HCT116 (cell line): ENCODE results near the gene RNF151. TPM values are rescaled to one million over a fixed set of nuclear protein-coding genes. Genes with fewer than 3 reads are reported as not detected.

Source experiments
- ATAC-seq: fragments of 200-7000 bp; cut with Tn5 transposase; 2 replicates; pipeline ENCODE4 v1.9.1; 2020; ENCODE audit warnings: mild to moderate bottlenecking, moderate library complexity
- BruUV-seq: library from RNA; stranded (reverse); fragments of 400-500 nt; replicated peaks from 2 replicates; lab custom pipeline; 2021; lab: Mats Ljungman, UMichigan
- CTCF ChIA-PET: fragments of 300-600 bp; sonication (Branson Sonifier 250); formaldehyde crosslinking; loops from one replicate; lab custom pipeline; 2021; ENCODE audit warnings: antibody characterized with exemption; lab: Charles Lee
- POLR2A ChIA-PET: fragments of 300-600, 350-600 bp; sonication (Branson Sonifier 250); formaldehyde crosslinking; loops from one replicate; lab custom pipeline; 2021; ENCODE audit warnings: antibody characterized with exemption; lab: Charles Lee
- RAD21 ChIA-PET, 2 experiments: fragments of 300-600 bp; sonication (Branson Sonifier 250); formaldehyde crosslinking; loops; one replicate each; lab custom pipeline; 2023; ENCODE audit warnings: low total read pairs in 2 of 2; ENCODE audit not compliant: uncharacterized antibody in 2 of 2, unreplicated experiment in 2 of 2, low non-redundant PET in 1 of 2; lab: Charles Lee
- DNase-seq: peaks from one replicate; pipeline ENCODE4 v3.0.0-alpha.2; 2010; ENCODE audit warnings: low read depth, low spot score
- H2AFZ ChIP-seq: fragments of 200-600 bp; shearing (Covaris generic), sonication (generic); 2 replicates; pipeline ENCODE4 v1.6.1; 2017; ENCODE audit warnings: low read depth, mixed run types, mixed read lengths, antibody characterized with exemption, low read length; ENCODE audit not compliant: poor library complexity, severe bottlenecking
- H3K27ac ChIP-seq: 2 replicates; pipeline ENCODE4 v1.5.1; 2012; ENCODE audit warnings: low read depth, low read length
- H3K27me3 ChIP-seq: fragments of 200-600 bp; sonication (generic); 2 replicates; pipeline ENCODE4 v1.6.1; 2016; ENCODE audit warnings: mixed run types, low read length, mixed read lengths; ENCODE audit not compliant: insufficient read depth
- H3K36me3 ChIP-seq, 2 experiments: fragments of 200-500 bp in 1 of 2; fragments of 200-600 bp in 1 of 2; sonication (Bioruptor generic) in 1 of 2; sonication (generic) in 1 of 2; 2 replicates each; pipeline versions ENCODE4 v1.5.1 to v1.6.1; 2014 to 2016; ENCODE audit warnings: low read length in 2 of 2, inconsistent platforms in 1 of 2, mixed read lengths in 1 of 2, mixed run types in 1 of 2; ENCODE audit not compliant: insufficient read depth in 2 of 2, control insufficient read depth in 1 of 2
- H3K4me1 ChIP-seq, 2 experiments: fragments of 200-600 bp in 1 of 2; sonication (generic) in 1 of 2; 2 replicates each; pipeline versions ENCODE4 v1.5.1 to v1.6.1; 2012 to 2017; ENCODE audit warnings: low read length in 2 of 2, inconsistent platforms in 1 of 2, mild to moderate bottlenecking in 1 of 2, mixed read lengths in 1 of 2, mixed run types in 1 of 2, moderate library complexity in 1 of 2; ENCODE audit not compliant: insufficient read depth in 2 of 2, control insufficient read depth in 1 of 2
- H3K4me2 ChIP-seq: fragments of 200-600 bp; sonication (generic); 2 replicates; pipeline ENCODE4 v1.6.1; 2017; ENCODE audit warnings: mixed run types, low read length, mixed read lengths
- H3K4me3 ChIP-seq, 2 experiments: fragments of 200-600 bp in 1 of 2; sonication (generic) in 1 of 2; replicated peaks in 1 of 2; 2 replicates each; pipeline ENCODE4 v1.5.1; 2011 to 2016; ENCODE audit warnings: low read length in 2 of 2, control low read depth in 1 of 2, low read depth in 1 of 2, mild to moderate bottlenecking in 1 of 2, mixed read lengths in 1 of 2, mixed run types in 1 of 2
- H3K79me2 ChIP-seq: fragments of 200-600 bp; sonication (generic); 2 replicates; pipeline ENCODE4 v1.6.1; 2017; ENCODE audit warnings: mild to moderate bottlenecking, mixed run types, low read length, moderate library complexity, mixed read lengths; ENCODE audit not compliant: insufficient read depth
- H3K9ac ChIP-seq: fragments of 200-600 bp; sonication (generic); 2 replicates; pipeline ENCODE4 v1.6.1; 2016; ENCODE audit warnings: low read length, mixed read lengths
- H3K9me2 ChIP-seq: fragments of 200-600 bp; sonication (generic), shearing (Covaris generic); 2 replicates; pipeline ENCODE4 v1.6.1; 2017; ENCODE audit warnings: mixed run types, mild to moderate bottlenecking, moderate library complexity; ENCODE audit not compliant: insufficient read depth
- H3K9me3 ChIP-seq, 2 experiments: fragments of 200-500 bp in 1 of 2; fragments of 200-600 bp in 1 of 2; sonication (Bioruptor generic) in 1 of 2; sonication (generic) in 1 of 2; 2 replicates each; pipeline ENCODE4 v1.6.1; 2014 to 2017; ENCODE audit warnings: low read length in 2 of 2, mixed read lengths in 2 of 2, inconsistent platforms in 1 of 2, low read depth in 1 of 2, mild to moderate bottlenecking in 1 of 2, mixed run types in 1 of 2, moderate library complexity in 1 of 2; ENCODE audit not compliant: control insufficient read depth in 1 of 2, insufficient read depth in 1 of 2
- H4K20me1 ChIP-seq: fragments of 200-600 bp; sonication (generic), shearing (Covaris generic); 2 replicates; pipeline ENCODE4 v1.6.1; 2017; ENCODE audit warnings: mixed run types, mild to moderate bottlenecking, moderate library complexity; ENCODE audit not compliant: insufficient read depth
- CEBPB ChIP-seq: IDR thresholded peaks from 2 replicates; pipeline ENCODE4 v1.6.1; 2012; ENCODE audit warnings: low read depth
- JUND ChIP-seq: IDR thresholded peaks from 2 replicates; pipeline ENCODE4 v1.6.1; 2012
- RAD21 ChIP-seq: IDR thresholded peaks from 2 replicates; pipeline ENCODE4 v1.6.1; 2012; ENCODE audit warnings: low read depth, mild to moderate bottlenecking
- SIN3A ChIP-seq: IDR thresholded peaks from 2 replicates; pipeline ENCODE4 v1.6.1; 2012; ENCODE audit warnings: low read depth
- SP1 ChIP-seq: IDR thresholded peaks from 2 replicates; pipeline ENCODE4 v1.6.1; 2012; ENCODE audit warnings: low read depth
- YY1 ChIP-seq: IDR thresholded peaks from 2 replicates; pipeline ENCODE4 v1.6.1; 2011; ENCODE audit warnings: low read length, low read depth, moderate library complexity, mild to moderate bottlenecking; ENCODE audit not compliant: insufficient replicate concordance; ENCODE audit errors: extremely low read depth
- ZFX ChIP-seq: fragments of 450-650 bp; IDR thresholded peaks from 2 replicates; pipeline ENCODE4 v1.6.1; 2017
- ZNF274 ChIP-seq: fragments of 200-500 bp; sonication (Bioruptor generic); IDR thresholded peaks from 2 replicates; pipeline ENCODE4 v1.6.1; 2014; ENCODE audit warnings: mild to moderate bottlenecking, low read depth, low read length, inconsistent platforms
- intact Hi-C: fragments of 100-400 bp; cut with micrococcal nuclease; formaldehyde crosslinking; loops from 2 replicates; pipeline ENCODE4 v1.10.0; 2022
- total RNA-seq: library from RNA; stranded (reverse); gene quantifications from one replicate; pipeline ENCODE4 v1.2.1, GENCODE V29; 2021; ENCODE audit not compliant: unreplicated experiment
- TF ChIP-seq, protein P1 (sequence below): IDR thresholded peaks from 2 replicates; pipeline ENCODE4 v1.6.1; 2011; ENCODE audit warnings: mild to moderate bottlenecking, low read length, moderate library complexity; ENCODE audit not compliant: insufficient replicate concordance; ENCODE audit errors: extremely low read depth
- TF ChIP-seq, protein P2 (sequence below): IDR thresholded peaks from 2 replicates; pipeline ENCODE4 v1.6.1; 2012; ENCODE audit warnings: low read depth
- TF ChIP-seq, protein P3 (sequence below), 3 experiments: fragments of 200-600 bp in 1 of 3; sonication (generic) in 1 of 3; IDR thresholded peaks in 2 of 3; conservative IDR thresholded peaks in 1 of 3; 2 replicates each; pipeline ENCODE4 v1.5.1; 2012 to 2017; ENCODE audit warnings: low read depth in 2 of 3, low read length in 2 of 3, antibody characterized with exemption in 1 of 3, borderline replicate concordance in 1 of 3, control low read depth in 1 of 3, mild to moderate bottlenecking in 1 of 3, mixed read lengths in 1 of 3, mixed run types in 1 of 3, moderate library complexity in 1 of 3; ENCODE audit not compliant: insufficient read depth in 1 of 3

Gene RNF151
- total RNA-seq, 1 experiment from 2014 or later: 0.30 TPM

DNA sequence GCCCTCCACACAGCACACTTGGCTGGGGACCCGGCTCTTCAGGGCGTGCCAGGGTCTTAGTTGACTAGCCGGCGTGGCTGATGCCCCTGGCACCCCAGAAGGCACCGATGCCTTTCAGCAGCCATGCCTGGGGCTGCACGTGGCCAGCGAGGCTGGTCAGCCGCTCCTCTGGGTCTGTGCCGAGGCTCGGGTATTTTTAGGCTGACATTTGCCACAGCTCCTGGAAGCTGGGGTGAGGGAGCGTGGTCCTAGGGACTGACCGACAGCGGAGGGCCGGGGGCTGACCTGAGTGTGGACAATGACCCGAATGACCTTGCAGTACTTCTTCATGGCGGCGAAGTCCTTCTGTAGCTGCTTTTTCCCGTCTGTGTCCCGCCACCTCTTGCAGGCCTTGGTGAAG is 16.1 kb upstream of the RNF151 start:
- Histone ChIP-seq H4K20me1 (no peaks in the 10 kb centered on the region), H3K36me3 (no peaks in the 10 kb centered on the region), H3K4me1 (peaks cover 0 to 2% of the 10 kb centered on the region in 2 experiments; a peak in 3 of 4 replicates), H3K27ac (no peak overlapping the region; the same call in 1 of the 2 replicates), H3K27me3 (no peaks in the 10 kb centered on the region), H2AFZ (no peak overlapping the region), H3K4me3 (no peak overlapping the region), H3K9ac (no peak overlapping the region), H3K79me2 (no peaks in the 10 kb centered on the region), H3K9me3 (no peaks in the 10 kb centered on the region), H3K4me2 (no peak overlapping the region), H3K9me2 (no peaks in the 10 kb centered on the region)
- CTCF ChIA-PET: no interaction called here
- ATAC-seq (no peak), DNase-seq (no peak)
- BruUV-seq: no TSS peak
- RAD21 ChIA-PET: no interaction called here
- POLR2A ChIA-PET: interaction anchor here (1.1 kb wide), 1 partner anchor 14 kb away, joined by 4 read pairs; the partner anchor contains the start of gene RPS2
- no peak for TF ChIP-seq CEBPB
- no peak for TF ChIP-seq RAD21
- TF ChIP-seq ZFX: no peak
- no peak for TF ChIP-seq ZNF274
- no peak for TF ChIP-seq YY1
- TF ChIP-seq, all 23 proteins: peak for 0
- intact Hi-C loops: no loop called here

DNA sequence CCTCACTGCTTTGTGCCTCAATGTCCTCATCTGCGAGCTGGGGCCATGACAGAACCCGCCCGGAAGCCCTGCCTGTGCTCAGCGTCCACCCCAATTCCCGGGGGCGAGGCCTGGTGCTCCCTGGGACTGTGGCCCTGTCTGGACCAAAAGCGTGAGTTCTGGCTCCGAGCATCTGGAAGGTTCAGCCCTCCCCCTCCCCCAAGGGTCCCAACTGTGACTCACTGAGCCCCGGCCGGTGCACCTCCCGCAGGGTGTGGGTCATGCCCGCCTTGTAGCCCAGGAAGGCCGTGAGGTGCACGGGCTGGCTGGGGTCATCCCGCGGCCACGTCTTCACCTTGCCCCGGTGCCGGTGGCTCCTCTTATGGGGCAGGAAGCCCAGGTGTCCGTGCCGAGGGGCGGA is 12.9 kb upstream of the RNF151 start:
- Histone ChIP-seq H2AFZ (no peak overlapping the region), H3K4me1 (peaks cover 2 to 5% of the 10 kb centered on the region in 2 experiments), H3K27me3 (no peaks in the 10 kb centered on the region), H3K9ac (no peak overlapping the region), H3K9me2 (no peaks in the 10 kb centered on the region), H3K79me2 (no peaks in the 10 kb centered on the region), H3K27ac (no peak overlapping the region), H4K20me1 (no peaks in the 10 kb centered on the region), H3K4me2 (no peak overlapping the region), H3K9me3 (no peaks in the 10 kb centered on the region), H3K4me3 (no peak overlapping the region), H3K36me3 (no peaks in the 10 kb centered on the region)
- ChIA-PET RAD21 (no interaction called here), CTCF (no interaction called here), POLR2A (interaction anchor here (1.0 to 2.8 kb wide), 3 partner anchors 10 to 202 kb away, joined by 3 to 17 read pairs (median 9); partner anchors contain the start of genes MSRB1, RPS2 and TRAF7)
- no TSS peak for BruUV-seq
- ATAC-seq (no peak), DNase-seq (no peak)
- intact Hi-C loops: no loop called here
- TF ChIP-seq RAD21: no peak
- TF ChIP-seq, protein P1, sequence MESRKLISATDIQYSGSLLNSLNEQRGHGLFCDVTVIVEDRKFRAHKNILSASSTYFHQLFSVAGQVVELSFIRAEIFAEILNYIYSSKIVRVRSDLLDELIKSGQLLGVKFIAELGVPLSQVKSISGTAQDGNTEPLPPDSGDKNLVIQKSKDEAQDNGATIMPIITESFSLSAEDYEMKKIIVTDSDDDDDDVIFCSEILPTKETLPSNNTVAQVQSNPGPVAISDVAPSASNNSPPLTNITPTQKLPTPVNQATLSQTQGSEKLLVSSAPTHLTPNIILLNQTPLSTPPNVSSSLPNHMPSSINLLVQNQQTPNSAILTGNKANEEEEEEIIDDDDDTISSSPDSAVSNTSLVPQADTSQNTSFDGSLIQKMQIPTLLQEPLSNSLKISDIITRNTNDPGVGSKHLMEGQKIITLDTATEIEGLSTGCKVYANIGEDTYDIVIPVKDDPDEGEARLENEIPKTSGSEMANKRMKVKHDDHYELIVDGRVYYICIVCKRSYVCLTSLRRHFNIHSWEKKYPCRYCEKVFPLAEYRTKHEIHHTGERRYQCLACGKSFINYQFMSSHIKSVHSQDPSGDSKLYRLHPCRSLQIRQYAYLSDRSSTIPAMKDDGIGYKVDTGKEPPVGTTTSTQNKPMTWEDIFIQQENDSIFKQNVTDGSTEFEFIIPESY: no peak
- TF ChIP-seq, protein P2, sequence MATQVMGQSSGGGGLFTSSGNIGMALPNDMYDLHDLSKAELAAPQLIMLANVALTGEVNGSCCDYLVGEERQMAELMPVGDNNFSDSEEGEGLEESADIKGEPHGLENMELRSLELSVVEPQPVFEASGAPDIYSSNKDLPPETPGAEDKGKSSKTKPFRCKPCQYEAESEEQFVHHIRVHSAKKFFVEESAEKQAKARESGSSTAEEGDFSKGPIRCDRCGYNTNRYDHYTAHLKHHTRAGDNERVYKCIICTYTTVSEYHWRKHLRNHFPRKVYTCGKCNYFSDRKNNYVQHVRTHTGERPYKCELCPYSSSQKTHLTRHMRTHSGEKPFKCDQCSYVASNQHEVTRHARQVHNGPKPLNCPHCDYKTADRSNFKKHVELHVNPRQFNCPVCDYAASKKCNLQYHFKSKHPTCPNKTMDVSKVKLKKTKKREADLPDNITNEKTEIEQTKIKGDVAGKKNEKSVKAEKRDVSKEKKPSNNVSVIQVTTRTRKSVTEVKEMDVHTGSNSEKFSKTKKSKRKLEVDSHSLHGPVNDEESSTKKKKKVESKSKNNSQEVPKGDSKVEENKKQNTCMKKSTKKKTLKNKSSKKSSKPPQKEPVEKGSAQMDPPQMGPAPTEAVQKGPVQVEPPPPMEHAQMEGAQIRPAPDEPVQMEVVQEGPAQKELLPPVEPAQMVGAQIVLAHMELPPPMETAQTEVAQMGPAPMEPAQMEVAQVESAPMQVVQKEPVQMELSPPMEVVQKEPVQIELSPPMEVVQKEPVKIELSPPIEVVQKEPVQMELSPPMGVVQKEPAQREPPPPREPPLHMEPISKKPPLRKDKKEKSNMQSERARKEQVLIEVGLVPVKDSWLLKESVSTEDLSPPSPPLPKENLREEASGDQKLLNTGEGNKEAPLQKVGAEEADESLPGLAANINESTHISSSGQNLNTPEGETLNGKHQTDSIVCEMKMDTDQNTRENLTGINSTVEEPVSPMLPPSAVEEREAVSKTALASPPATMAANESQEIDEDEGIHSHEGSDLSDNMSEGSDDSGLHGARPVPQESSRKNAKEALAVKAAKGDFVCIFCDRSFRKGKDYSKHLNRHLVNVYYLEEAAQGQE: no peak
- no peak for TF ChIP-seq JUND
- TF ChIP-seq SIN3A: no peak
- no peak for TF ChIP-seq ZNF274
- no peak for TF ChIP-seq SP1
- TF ChIP-seq, protein P3, sequence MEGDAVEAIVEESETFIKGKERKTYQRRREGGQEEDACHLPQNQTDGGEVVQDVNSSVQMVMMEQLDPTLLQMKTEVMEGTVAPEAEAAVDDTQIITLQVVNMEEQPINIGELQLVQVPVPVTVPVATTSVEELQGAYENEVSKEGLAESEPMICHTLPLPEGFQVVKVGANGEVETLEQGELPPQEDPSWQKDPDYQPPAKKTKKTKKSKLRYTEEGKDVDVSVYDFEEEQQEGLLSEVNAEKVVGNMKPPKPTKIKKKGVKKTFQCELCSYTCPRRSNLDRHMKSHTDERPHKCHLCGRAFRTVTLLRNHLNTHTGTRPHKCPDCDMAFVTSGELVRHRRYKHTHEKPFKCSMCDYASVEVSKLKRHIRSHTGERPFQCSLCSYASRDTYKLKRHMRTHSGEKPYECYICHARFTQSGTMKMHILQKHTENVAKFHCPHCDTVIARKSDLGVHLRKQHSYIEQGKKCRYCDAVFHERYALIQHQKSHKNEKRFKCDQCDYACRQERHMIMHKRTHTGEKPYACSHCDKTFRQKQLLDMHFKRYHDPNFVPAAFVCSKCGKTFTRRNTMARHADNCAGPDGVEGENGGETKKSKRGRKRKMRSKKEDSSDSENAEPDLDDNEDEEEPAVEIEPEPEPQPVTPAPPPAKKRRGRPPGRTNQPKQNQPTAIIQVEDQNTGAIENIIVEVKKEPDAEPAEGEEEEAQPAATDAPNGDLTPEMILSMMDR (IDR thresholded peaks at IDR 0.05 in 2 of 3, conservative IDR thresholded peaks at IDR 0.05 in 1 of 3; ENCODE audit: borderline replicate concordance in 1 of 3, insufficient read depth in 1 of 3, low read depth in 2 of 3, low read length in 2 of 3): no peak
- no peak for TF ChIP-seq YY1
